ENCODE data around the gene TMEM273.

Gene TMEM273

GRCh38 chr10:49114718-49115014, 73.5 kb downstream of the TMEM273 start:
- DNase-seq: no peak

GRCh38 chr10:49113741-49114141, 74.5 kb downstream of the TMEM273 start:
- no peak for DNase-seq

GRCh38 chr10:49112851-49113250, 75.3 kb downstream of the TMEM273 start:
- DNase-seq: no peak

GRCh38 chr10:49112098-49112497, 76.1 kb downstream of the TMEM273 start:
- no peak for DNase-seq

GRCh38 chr10:49111320-49111698, 76.9 kb downstream of the TMEM273 start:
- DNase-seq: no peak

- DNase-seq: no peak
Observed at GRCh38 chr10:49110684-49111319, 77.4 kb downstream of the TMEM273 start.

- no peak for DNase-seq
Observed at GRCh38 chr10:49109669-49110340, 78.4 kb downstream of the TMEM273 start.

- no peak for DNase-seq
Observed at GRCh38 chr10:49108656-49109055, 79.5 kb downstream of the TMEM273 start.

GRCh38 chr10:49107887-49108267, 80.3 kb downstream of the TMEM273 start:
- no peak for DNase-seq

- DNase-seq: no peak
Observed at GRCh38 chr10:49107111-49107886, 80.9 kb downstream of the TMEM273 start.

GRCh38 chr10:49106451-49106850, 81.7 kb downstream of the TMEM273 start:
- DNase-seq: no peak

GRCh38 chr10:49105076-49105475, 83.1 kb downstream of the TMEM273 start:
- DNase-seq: no peak
